ENCODE results near the gene HSPA4.

DNA sequence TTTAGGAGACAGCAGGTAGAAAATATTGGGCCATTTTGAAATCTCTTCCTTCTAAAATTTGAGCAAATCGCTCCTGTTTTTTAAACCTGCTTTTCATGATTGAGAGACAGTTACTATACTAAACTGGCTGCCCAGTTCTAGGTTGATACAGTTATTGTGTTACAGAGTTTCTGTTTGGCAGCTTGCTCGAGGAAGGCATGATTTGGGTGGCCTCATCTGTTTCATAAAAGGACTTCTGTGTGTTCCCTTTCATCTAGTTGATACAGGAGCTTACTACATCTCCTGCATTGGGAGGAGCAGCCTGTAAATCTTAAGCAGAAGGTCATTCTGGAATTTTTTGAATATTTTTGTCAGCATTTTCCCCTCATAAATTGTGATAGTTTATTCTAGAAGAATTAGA lies 14.2 kb downstream of the HSPA4 start:
- TF ChIP-seq GATA3 (IDR thresholded peaks at IDR 0.05; ENCODE audit: low read depth, low read length) = no peak
- no peak for TF ChIP-seq GATA2 (IDR thresholded peaks at IDR 0.05; ENCODE audit: low read depth, low read length)
